ENCODE results near the gene SPDYE2.
"Not testable (repeated sequence)": the region's sequence is repeated elsewhere in the genome, so short reads cannot be mapped to it uniquely, and the experiment has no call there.

DNA sequence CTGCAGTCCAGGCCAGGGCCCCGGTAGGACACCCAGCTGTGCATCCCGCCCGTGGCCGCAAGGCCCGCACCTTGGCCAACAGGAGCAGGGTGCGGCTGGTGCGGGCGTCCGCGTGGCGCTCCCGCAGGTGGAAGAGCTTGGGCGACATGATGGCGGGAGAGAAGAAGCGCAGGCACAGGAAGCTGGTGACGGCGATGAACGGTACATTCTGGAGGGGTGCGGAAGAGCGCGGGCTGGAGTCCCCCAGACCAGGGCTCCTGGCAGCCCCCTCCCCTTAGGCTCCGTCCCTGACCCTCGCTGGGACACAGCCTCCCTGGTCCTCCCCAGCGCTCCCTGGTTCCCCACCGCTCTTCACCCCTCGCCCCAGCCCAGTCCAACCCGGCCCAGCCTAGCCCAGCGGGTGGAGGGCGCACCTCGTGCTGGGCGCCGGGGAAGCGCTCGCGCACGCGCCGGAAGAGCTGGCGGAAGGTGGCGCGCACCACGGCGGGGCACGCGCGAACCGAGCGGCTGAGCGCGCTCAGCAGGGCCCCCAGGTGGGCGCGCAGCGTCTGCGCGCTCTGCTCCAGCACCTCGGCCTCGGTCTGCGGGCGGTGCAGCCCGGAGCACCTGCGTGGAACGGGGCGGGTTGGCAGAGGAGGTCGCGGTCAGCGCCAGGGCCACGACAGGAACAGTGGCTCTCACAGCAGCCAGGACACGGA lies 42.8 kb downstream of the SPDYE2 start:
- TF ChIP-seq, protein P1, sequence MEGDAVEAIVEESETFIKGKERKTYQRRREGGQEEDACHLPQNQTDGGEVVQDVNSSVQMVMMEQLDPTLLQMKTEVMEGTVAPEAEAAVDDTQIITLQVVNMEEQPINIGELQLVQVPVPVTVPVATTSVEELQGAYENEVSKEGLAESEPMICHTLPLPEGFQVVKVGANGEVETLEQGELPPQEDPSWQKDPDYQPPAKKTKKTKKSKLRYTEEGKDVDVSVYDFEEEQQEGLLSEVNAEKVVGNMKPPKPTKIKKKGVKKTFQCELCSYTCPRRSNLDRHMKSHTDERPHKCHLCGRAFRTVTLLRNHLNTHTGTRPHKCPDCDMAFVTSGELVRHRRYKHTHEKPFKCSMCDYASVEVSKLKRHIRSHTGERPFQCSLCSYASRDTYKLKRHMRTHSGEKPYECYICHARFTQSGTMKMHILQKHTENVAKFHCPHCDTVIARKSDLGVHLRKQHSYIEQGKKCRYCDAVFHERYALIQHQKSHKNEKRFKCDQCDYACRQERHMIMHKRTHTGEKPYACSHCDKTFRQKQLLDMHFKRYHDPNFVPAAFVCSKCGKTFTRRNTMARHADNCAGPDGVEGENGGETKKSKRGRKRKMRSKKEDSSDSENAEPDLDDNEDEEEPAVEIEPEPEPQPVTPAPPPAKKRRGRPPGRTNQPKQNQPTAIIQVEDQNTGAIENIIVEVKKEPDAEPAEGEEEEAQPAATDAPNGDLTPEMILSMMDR (IDR thresholded peaks at IDR 0.05; ENCODE audit: low read depth, low read length, missing input control) = not testable (repeated sequence)
- TF ChIP-seq, protein P2, sequence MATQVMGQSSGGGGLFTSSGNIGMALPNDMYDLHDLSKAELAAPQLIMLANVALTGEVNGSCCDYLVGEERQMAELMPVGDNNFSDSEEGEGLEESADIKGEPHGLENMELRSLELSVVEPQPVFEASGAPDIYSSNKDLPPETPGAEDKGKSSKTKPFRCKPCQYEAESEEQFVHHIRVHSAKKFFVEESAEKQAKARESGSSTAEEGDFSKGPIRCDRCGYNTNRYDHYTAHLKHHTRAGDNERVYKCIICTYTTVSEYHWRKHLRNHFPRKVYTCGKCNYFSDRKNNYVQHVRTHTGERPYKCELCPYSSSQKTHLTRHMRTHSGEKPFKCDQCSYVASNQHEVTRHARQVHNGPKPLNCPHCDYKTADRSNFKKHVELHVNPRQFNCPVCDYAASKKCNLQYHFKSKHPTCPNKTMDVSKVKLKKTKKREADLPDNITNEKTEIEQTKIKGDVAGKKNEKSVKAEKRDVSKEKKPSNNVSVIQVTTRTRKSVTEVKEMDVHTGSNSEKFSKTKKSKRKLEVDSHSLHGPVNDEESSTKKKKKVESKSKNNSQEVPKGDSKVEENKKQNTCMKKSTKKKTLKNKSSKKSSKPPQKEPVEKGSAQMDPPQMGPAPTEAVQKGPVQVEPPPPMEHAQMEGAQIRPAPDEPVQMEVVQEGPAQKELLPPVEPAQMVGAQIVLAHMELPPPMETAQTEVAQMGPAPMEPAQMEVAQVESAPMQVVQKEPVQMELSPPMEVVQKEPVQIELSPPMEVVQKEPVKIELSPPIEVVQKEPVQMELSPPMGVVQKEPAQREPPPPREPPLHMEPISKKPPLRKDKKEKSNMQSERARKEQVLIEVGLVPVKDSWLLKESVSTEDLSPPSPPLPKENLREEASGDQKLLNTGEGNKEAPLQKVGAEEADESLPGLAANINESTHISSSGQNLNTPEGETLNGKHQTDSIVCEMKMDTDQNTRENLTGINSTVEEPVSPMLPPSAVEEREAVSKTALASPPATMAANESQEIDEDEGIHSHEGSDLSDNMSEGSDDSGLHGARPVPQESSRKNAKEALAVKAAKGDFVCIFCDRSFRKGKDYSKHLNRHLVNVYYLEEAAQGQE (IDR thresholded peaks at IDR 0.05) = not testable (repeated sequence)
- not testable (repeated sequence) for TF ChIP-seq RAD21 (IDR thresholded peaks at IDR 0.05); TAF1 (conservative IDR thresholded peaks at IDR 0.05); SP1 (IDR thresholded peaks at IDR 0.05); RXRA (IDR thresholded peaks at IDR 0.05); GABPA (IDR thresholded peaks at IDR 0.05 in 1 of 2, conservative IDR thresholded peaks at IDR 0.05 in 1 of 2)
- TF ChIP-seq, protein P3, sequence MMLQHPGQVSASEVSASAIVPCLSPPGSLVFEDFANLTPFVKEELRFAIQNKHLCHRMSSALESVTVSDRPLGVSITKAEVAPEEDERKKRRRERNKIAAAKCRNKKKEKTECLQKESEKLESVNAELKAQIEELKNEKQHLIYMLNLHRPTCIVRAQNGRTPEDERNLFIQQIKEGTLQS (IDR thresholded peaks at IDR 0.05) = not testable (repeated sequence)
- TF ChIP-seq, protein P4, sequence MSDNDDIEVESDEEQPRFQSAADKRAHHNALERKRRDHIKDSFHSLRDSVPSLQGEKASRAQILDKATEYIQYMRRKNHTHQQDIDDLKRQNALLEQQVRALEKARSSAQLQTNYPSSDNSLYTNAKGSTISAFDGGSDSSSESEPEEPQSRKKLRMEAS (IDR thresholded peaks at IDR 0.05) = not testable (repeated sequence)
